Spleen (tissue), 11 donors: ENCODE results near the gene CAND2. TPM values are rescaled to one million over a fixed set of nuclear protein-coding genes. Genes with fewer than 3 reads are reported as not detected.

Experiments
- DNase-seq: peaks from one replicate; pipeline ENCODE4 v3.0.0-alpha.2; 2020
- H3K27ac ChIP-seq, 8 donors: fragments of 200-600 bp; sonication (generic) in 7 of 8; 1 replicate in 4 of 8; 2 replicates in 4 of 8; pipeline versions ENCODE4 v1.5.0 to v1.8.0; 2016 to 2021; ENCODE audit warnings: inconsistent platforms in 4 of 8, mild to moderate bottlenecking in 4 of 8, moderate library complexity in 1 of 8
- H3K27me3 ChIP-seq, 7 donors: fragments of 200-600 bp; sonication (generic) in 6 of 7; replicated peaks in 1 of 7; 1 replicate in 4 of 7; 2 replicates in 3 of 7; pipeline versions ENCODE4 v1.5.0 to v1.8.0; 2016 to 2021; ENCODE audit warnings: inconsistent platforms in 3 of 7, mild to moderate bottlenecking in 1 of 7
- H3K36me3 ChIP-seq, 6 donors: fragments of 200-600 bp; sonication (generic) in 5 of 6; 1 replicate in 4 of 6; 2 replicates in 2 of 6; pipeline versions ENCODE4 v1.5.0 to v1.8.0; 2016 to 2021; ENCODE audit warnings: inconsistent platforms in 2 of 6
- H3K4me1 ChIP-seq, 6 donors: fragments of 200-600 bp; sonication (generic) in 5 of 6; 1 replicate in 3 of 6; 2 replicates in 3 of 6; pipeline versions ENCODE4 v1.5.0 to v1.8.0; 2016 to 2021; ENCODE audit warnings: inconsistent platforms in 3 of 6
- H3K4me3 ChIP-seq, 8 donors: fragments of 200-600 bp; sonication (generic) in 7 of 8; 1 replicate in 4 of 8; 2 replicates in 4 of 8; pipeline versions ENCODE4 v1.5.0 to v1.8.0; 2016 to 2021; ENCODE audit warnings: inconsistent platforms in 4 of 8, mild to moderate bottlenecking in 4 of 8, moderate library complexity in 2 of 8
- H3K9me3 ChIP-seq, 8 donors: fragments of 200-600 bp; sonication (generic) in 7 of 8; 1 replicate in 4 of 8; 2 replicates in 4 of 8; pipeline versions ENCODE4 v1.5.0 to v1.8.0; 2016 to 2021; ENCODE audit warnings: inconsistent platforms in 4 of 8
- CTCF ChIP-seq, 11 experiments: fragments of 200-600 bp in 7 of 11; fragments of 450-650 bp in 4 of 11; sonication (generic) in 4 of 11; IDR thresholded peaks in 8 of 11; conservative IDR thresholded peaks in 3 of 11; 1 replicate in 7 of 11; 2 replicates in 4 of 11; pipeline versions ENCODE4 v1.4.0 to v1.8.0; 2016 to 2021; ENCODE audit warnings: antibody characterized with exemption in 11 of 11, inconsistent platforms in 4 of 11, mild to moderate bottlenecking in 1 of 11
- POLR2A ChIP-seq, 3 donors: fragments of 450-650 bp; IDR thresholded peaks; one replicate each; pipeline ENCODE4 v1.5.1; 2017; ENCODE audit warnings: antibody characterized with exemption in 3 of 3, mild to moderate bottlenecking in 1 of 3
- POLR2AphosphoS5 ChIP-seq, 3 donors: sonication (generic); formaldehyde crosslinking; IDR thresholded peaks; one replicate each; pipeline ENCODE4 v1.5.1; 2017; ENCODE audit warnings: antibody characterized with exemption in 3 of 3
- WGBS, 5 donors: extraction: QIAGEN DNeasy Blood & Tissue Kit in 3 of 5; methylation state at CpG; one replicate each; pipeline versions ENCODE4 v1.1.5 to v1.1.7; 2013 to 2018; 5-methylcytosine and 5-hydroxymethylcytosine counted together
- intact Hi-C: fragments of 100-400 bp; cut with DNase I; formaldehyde crosslinking; loops from one replicate; pipeline ENCODE4 v1.15.0; 2023; ENCODE audit warnings: low total_unique reads
- polyA plus RNA-seq, 3 donors: library from polyadenylated mRNA; stranded (reverse); fragments of 200-250 nt; gene quantifications; one replicate each; pipeline ENCODE4 v1.2.1, GENCODE V29; 2013
- total RNA-seq, 7 donors: library from RNA; depleted of rRNA in 3 of 7; stranded (reverse); fragments of >200 nt in 3 of 7; fragmentation: NEBNext Ultra II Directional in 4 of 7; extraction: Animal tissue kit (Norgen Biotek cat#: 25700) in 4 of 7; gene quantifications; one replicate each; pipeline versions ENCODE4 v1.1.0 to v1.2.1, GENCODE V29; 2016 to 2021
- donor health status: healthy with polysubstance abuse.
- donor health status: DM: no; HTN: no; CAD: no; lungs with moderate emphysema.
- donor health status: DM: no; HTN: no; CAD: no.
- donor health status: Bipolar disorder and iron deficiency.
- donor health status: healthy.
- donor health status: DM: no; HTN: no; CAD: no.
- donor health status: DM: yes; HTN: yes; CAD: no.

CAND2 gene
- total and polyA plus RNA-seq, 10 donors = 0.78 to 12.2 (median 7.5) TPM

- Histone ChIP-seq H3K4me1 (peaks cover 0 to 19% (median 6%) of the 10 kb centered on the region in 6 donors), H3K27ac (peak overlapping the region; percentile 27 to 79 (median 63)), H3K9me3 (no peaks in the 10 kb centered on the region), H3K27me3 (no peaks in the 10 kb centered on the region), H3K4me3 (no peak overlapping the region), H3K36me3 (no peaks in the 10 kb centered on the region)
- DNase-seq = no peak
- intact Hi-C loops = no loop called here
- WGBS, 5 donors = 17 to 29% (median 20%) methylated on average over 3 to 5 of the region's 5 CpGs
- TF ChIP-seq POLR2AphosphoS5 (IDR thresholded peaks at IDR 0.05) = no peak
- no peak for TF ChIP-seq POLR2A (IDR thresholded peaks at IDR 0.05)
- no peak for TF ChIP-seq CTCF (IDR thresholded peaks at IDR 0.05 in 8 of 11, conservative IDR thresholded peaks at IDR 0.05 in 3 of 11)
Measured at GRCh38 chr3:12758025-12758781, 38.3 kb upstream of the CAND2 start.

GRCh38 chr3:12759097-12759679, 37.3 kb upstream of the CAND2 start, which contains the start of gene TMEM40:
Gene TMEM40, minus strand, starts transcription at chr3:12759259. Its CDS starts 9,427 bp downstream, at chr3:12749832.
- Histone ChIP-seq H3K36me3 (no peaks in the 10 kb centered on the region), H3K9me3 (no peaks in the 10 kb centered on the region), H3K4me3 (no peak within 1 kb of the TSS), H3K4me1 (peaks cover 0 to 19% (median 6%) of the 10 kb centered on the region in 6 donors), H3K27ac (peak within 1 kb of the TSS; percentile 27 to 79 (median 63)), H3K27me3 (no peaks in the 10 kb centered on the region)
- WGBS, 5 donors = 65 to 100% (median 81%) methylated on average over 3 to 10 of the region's 10 CpGs
- intact Hi-C loops = no loop called here
- TF ChIP-seq POLR2AphosphoS5 (IDR thresholded peaks at IDR 0.05) = no peak
- no peak for TF ChIP-seq CTCF (IDR thresholded peaks at IDR 0.05 in 8 of 11, conservative IDR thresholded peaks at IDR 0.05 in 3 of 11)
- no peak for TF ChIP-seq POLR2A (IDR thresholded peaks at IDR 0.05)
- DNase-seq = no peak

GRCh38 chr3:12759693-12760565, 36.6 kb upstream of the CAND2 start:
- no peak for DNase-seq
- TF ChIP-seq CTCF (IDR thresholded peaks at IDR 0.05 in 8 of 11, conservative IDR thresholded peaks at IDR 0.05 in 3 of 11) (no peak), POLR2AphosphoS5 (IDR thresholded peaks at IDR 0.05) (no peak), POLR2A (IDR thresholded peaks at IDR 0.05) (no peak)
- Histone ChIP-seq H3K36me3 (no peaks in the 10 kb centered on the region), H3K9me3 (no peaks in the 10 kb centered on the region), H3K27ac (no peak overlapping the region), H3K27me3 (no peaks in the 10 kb centered on the region), H3K4me1 (peaks cover 0 to 19% (median 6%) of the 10 kb centered on the region in 6 donors), H3K4me3 (no peak overlapping the region)
- intact Hi-C loops = no loop called here
- WGBS, 5 donors = 62 to 77% (median 71%) methylated on average over 8 of the region's 8 CpGs
